Retinal pigment epithelial cell (primary cell): ENCODE results near the gene ZW10.
"Not testable (repeated sequence)": the region's sequence is repeated elsewhere in the genome, so short reads cannot be mapped to it uniquely, and the experiment has no call there.

Experiments
- DNase-seq: peaks from one replicate; pipeline ENCODE4 v3.0.0-alpha.2; 2010; ENCODE audit warnings: low read depth
- H3K4me3 ChIP-seq: 2 replicates; pipeline ENCODE4 v1.5.1; 2011; ENCODE audit warnings: mild to moderate bottlenecking, low read length, control low read depth, moderate library complexity
- TF ChIP-seq, protein P1 (sequence below): conservative IDR thresholded peaks from 2 replicates; pipeline ENCODE4 v1.5.1; 2011; ENCODE audit warnings: low read depth, low read length, control low read depth, inconsistent platforms

ZW10 gene

DNA sequence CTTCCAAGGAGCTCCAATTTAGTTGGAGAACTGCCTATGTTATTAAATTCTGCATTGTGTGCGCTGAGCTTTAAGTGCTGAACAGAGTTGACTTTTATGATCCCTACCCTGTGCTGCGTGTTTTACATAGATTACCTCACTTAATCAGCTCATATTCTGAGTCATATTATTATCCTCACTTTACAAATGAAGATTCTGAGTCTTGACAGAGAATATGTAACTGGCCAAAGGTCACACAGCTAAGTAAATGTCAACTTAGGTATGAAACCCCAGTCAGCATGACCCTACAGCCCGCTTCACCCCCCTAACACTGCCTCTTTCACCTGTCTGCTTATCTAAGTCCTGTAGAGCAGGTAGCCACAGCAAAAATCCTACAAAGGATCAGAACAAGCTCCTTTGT, 47.6 kb downstream of the ZW10 start:
- peak; percentile 42 for DNase-seq
- no peak overlapping the region for H3K4me3 ChIP-seq
- TF ChIP-seq, protein P1, sequence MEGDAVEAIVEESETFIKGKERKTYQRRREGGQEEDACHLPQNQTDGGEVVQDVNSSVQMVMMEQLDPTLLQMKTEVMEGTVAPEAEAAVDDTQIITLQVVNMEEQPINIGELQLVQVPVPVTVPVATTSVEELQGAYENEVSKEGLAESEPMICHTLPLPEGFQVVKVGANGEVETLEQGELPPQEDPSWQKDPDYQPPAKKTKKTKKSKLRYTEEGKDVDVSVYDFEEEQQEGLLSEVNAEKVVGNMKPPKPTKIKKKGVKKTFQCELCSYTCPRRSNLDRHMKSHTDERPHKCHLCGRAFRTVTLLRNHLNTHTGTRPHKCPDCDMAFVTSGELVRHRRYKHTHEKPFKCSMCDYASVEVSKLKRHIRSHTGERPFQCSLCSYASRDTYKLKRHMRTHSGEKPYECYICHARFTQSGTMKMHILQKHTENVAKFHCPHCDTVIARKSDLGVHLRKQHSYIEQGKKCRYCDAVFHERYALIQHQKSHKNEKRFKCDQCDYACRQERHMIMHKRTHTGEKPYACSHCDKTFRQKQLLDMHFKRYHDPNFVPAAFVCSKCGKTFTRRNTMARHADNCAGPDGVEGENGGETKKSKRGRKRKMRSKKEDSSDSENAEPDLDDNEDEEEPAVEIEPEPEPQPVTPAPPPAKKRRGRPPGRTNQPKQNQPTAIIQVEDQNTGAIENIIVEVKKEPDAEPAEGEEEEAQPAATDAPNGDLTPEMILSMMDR = no peak

DNA sequence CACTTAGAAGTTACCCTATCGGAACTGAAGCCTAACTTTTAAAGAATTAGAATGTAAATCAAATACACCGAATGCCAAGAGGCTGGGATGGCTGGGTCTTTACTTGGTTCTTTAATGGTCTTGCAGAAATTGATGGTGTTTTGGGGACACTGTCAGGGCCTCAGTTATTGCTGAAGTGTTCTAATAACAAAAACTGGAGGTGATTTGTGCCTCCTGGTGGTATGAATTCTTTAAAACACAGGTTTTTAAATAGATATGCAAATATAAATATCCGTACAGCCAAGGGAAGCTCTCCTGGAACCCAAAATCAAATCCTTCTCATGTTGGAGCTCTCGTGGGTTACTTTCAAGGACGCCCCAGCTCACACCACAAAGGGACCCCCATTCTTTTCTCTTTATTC, 48.1 kb downstream of the ZW10 start:
- no peak overlapping the region for H3K4me3 ChIP-seq
- no peak for DNase-seq
- TF ChIP-seq, protein P1 = peak; percentile 8

DNA sequence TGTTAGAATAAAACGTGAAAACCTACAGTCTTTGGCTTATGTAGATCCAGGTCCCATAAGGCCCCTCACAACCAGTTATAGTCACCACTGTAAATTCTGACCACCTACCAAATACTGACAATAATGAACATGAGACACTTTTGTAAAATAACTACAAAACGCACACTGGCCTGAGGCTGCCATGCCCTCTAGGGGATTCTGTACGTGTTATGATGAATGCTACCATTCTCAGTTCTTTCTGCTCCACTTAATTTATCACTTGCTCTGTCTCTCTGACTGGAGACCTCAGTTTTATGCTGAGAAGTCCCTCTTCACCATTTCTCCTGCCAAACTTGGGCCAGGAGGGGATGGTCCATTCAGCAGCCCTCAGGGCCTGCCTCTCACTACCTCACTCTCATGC, 48.7 kb downstream of the ZW10 start:
- H3K4me3 ChIP-seq = no peak overlapping the region
- TF ChIP-seq, protein P1 = no peak
- no peak for DNase-seq

DNA sequence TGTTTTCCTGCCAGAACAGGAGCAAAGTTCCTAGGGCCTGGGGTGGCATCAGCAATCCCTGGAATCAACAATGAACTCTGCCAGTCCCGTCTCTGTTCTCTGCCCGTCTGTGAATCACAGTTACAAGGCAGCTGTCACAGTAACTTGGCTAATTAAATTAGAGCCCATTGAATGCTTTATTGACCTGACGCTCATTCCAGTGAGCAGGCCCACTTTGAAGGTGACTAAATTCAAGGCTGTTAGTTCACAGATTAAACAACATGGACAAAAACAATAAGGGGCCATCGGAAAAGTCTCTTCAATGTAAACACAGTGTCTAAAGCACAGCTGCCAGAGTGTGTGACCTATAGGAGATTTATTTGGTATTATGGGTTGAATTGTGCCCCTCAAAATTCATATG, 49.7 kb downstream of the ZW10 start:
- H3K4me3 ChIP-seq = no peak overlapping the region
- DNase-seq = no peak
- TF ChIP-seq, protein P1 = no peak

DNA sequence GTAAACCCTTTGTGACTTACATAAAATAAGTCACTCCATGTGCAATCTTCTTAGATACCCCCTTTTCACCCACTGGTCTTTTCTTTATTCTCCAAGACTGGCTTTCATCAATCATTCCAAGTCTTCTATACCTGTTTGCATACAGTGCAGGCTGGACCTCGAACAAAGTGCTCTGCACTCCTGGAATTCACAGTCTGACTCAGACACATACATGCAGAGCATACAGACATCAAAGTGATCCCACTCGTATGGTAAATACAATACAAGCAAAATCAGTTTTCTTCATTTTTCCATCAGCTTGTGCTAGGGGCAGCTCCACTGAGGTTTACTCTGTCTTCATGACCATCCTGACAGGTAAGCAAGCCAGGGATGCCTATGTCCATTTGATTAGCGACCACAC, 50.6 kb downstream of the ZW10 start:
- DNase-seq = no peak
- TF ChIP-seq, protein P1 = no peak

DNA sequence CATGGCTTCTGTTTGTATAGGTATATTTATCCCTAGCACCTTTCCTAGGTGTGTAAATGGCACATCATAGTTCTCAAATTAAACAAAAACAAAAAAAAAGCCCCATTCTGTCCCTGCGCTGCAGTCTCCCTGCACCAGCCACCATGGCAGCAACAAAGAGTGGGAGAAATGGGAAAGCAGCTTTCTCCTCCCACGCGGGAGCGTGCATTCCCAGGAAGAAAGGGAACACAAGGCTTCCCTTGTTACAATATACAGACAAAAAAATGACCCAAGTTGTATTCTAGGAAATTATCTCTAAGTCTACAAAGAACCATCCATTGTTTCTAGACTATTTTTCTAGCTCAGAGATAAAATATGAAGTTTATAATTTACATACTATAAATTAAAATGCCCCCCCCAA, 51.3 kb downstream of the ZW10 start:
- DNase-seq = no peak
- H3K4me3 ChIP-seq = no peak overlapping the region
- TF ChIP-seq, protein P1 = no peak

More for the DNA sequence above, 50.6 kb downstream of the ZW10 start:
- no peak overlapping the region for H3K4me3 ChIP-seq

DNA sequence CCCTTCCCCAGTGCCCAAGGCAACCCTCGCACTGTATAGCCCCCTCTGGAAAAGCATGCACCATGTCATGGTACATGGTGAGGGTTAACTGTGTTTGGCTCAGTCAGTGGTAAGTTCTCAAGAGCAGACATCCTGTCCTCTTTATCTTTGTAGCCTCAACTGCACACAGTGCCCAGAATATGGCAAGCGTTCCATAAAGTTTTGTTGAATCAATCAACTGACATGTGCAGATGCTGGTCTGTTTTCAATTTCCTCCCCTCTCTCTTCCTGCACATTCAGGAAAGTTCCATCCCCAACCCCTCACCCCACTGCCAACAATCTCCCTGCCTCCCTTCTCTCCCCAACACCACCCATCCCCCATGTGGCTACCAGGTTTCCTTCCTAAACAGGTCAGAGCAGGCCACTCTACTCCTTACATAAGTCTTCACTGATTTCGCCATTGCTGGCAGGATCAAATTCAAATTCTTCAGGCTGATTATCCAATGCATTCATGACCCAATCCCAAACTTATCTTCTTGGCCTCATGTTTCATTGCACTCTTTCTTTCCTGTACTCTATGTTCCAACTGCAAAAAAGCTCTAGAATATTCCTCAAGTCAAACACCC, 51.9 kb downstream of the ZW10 start:
- TF ChIP-seq, protein P1 = no peak
- H3K4me3 ChIP-seq = no peak overlapping the region
- DNase-seq = no peak

DNA sequence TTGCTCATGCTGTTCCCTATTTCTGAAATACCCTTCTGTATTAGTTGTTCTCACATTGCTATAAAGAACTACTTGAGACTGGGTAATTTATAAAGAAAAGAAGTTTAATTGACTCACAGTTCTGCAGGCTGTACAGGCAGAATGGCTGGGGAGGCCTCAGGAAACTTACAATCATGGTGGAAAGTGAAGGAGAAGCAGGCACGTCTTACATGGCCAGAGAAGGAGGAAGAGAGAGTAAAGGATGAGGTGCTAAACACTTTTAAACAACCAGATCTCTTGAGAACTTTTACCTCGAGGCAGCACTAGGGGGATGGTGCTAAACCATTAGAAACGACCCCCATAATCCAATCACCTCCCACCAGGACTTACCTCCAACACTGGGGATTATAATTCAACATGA, 53.0 kb downstream of the ZW10 start:
- not testable (repeated sequence) for H3K4me3 ChIP-seq, DNase-seq
